NOMO-1 treated with DMSO at 0.1 percent for 48 hours (cell line): ENCODE results near the gene ZBED1.
"Not testable (repeated sequence)": the region's sequence is repeated elsewhere in the genome, so short reads cannot be mapped to it uniquely, and the experiment has no call there.

Experiments
- DNase-seq: peaks from one replicate; lab custom pipeline; 2025; ENCODE audit not compliant: unreplicated experiment; lab: John Stamatoyannopoulos, UW

The ZBED1 gene

DNA sequence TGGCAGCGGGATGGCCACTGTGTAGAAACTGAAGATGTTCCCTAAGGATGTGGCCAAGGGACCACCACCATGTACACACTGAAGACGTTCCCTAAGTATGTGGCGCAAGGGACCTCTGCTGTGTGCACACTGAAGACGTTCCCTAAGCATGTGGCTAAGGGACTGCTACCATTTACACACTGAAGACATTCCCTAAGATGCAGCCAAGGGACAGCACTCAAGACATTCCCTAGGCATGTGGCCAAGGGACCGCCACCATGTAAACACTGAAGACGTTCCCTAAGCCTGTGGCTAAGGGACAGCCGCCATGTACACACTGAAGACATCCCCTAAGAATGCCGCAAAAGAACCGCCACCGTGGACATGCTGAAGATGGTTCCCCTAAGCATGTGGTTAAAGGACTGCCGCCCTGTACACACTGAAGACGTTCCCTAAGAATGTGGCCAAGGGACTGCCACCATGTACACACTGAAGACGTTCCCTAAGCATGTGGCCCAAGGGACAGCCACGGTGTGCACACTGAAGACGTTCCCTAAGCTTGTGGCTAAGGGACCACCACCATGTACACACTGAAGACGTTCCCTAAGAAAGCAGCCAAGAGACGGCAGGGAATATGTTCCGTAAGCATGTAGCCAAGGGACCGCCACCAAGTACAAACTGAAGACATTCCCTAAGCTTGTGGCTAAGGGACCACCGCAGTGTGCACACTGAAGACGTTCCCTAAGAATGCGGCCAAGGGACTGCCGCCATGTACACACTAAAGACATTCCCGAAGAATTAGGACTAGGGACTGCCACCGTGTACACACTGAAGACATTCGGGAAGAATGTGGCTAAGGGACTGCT is 43.3 kb downstream of the ZBED1 start:
- DNase-seq: no peak

DNA sequence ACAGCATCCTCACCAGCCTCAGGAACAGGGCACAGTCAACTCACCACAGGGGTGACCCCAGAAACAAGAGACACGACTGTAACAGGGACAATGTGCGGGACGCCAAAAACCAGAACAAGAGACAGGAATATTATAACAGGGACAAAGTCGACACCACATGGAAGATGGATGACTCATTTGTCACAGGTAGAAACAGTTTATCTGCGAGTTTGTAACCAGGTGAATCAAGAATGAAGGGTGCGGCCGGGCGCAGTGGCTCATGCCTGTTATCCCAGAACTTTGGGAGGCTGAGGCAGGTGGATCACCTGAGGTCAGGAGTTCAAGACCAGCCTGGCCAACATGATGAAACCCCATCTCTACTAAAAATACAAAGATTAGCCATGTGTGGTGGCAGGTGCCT is 44.7 kb downstream of the ZBED1 start:
- DNase-seq: not testable (repeated sequence)

DNA sequence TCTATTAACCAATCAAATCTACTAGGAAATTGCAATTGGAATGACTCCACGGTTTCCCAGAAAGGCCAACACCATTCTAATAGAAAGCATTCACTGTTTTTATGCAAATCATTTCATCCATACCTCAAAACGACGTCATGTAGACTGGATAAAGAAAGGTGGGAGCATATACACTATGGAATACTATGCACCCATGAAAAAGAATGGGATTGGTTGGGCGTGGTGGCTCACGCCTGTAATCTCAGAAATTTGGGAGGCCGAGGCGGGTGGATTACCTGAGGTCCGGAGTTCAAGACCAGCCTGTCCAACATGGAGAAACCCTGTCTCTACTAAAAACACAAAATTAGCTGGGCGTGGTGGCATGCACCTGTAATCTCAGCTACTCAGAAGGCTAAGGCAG is 46.2 kb downstream of the ZBED1 start:
- not testable (repeated sequence) for DNase-seq

DNA sequence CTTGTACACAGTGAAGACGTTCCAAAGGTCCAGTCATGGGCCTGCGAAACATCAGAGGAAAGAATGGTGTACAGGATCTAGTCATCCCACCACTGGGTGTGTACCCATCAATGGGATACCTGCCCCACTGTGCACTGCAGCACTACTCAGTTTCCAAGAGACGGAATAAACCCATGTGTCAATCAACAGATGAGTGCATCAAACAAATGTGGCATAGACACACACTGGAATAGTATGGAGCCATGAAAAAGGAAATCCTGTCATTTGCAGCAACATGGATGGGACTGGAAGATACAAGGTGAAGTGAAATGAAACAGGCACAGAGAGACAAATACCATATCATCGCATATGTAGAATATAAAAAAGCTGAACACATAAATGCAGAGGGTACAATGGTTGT is 48.0 kb downstream of the ZBED1 start:
- DNase-seq: no peak

DNA sequence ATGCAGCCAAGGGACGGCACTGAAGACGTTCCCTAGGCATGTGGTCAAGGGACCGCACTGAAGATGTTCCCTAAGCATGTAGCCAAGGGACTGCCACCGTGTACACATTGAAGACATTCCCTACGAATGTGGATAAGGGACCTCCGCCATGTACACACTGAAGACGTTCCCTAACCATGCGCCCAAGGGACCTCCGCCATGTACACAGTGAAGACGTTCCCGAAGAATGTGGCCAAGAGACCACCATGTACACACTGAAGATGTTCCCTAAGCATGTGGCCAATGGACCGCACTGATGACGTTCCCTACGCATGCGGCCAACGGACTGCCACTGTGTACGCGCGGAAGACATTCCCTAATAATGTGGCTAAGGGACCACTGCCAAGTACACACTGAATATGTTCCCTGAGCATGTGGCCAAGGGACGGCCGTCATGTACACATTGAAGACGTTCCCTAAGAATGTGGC is 48.4 kb downstream of the ZBED1 start:
- DNase-seq: no peak

DNA sequence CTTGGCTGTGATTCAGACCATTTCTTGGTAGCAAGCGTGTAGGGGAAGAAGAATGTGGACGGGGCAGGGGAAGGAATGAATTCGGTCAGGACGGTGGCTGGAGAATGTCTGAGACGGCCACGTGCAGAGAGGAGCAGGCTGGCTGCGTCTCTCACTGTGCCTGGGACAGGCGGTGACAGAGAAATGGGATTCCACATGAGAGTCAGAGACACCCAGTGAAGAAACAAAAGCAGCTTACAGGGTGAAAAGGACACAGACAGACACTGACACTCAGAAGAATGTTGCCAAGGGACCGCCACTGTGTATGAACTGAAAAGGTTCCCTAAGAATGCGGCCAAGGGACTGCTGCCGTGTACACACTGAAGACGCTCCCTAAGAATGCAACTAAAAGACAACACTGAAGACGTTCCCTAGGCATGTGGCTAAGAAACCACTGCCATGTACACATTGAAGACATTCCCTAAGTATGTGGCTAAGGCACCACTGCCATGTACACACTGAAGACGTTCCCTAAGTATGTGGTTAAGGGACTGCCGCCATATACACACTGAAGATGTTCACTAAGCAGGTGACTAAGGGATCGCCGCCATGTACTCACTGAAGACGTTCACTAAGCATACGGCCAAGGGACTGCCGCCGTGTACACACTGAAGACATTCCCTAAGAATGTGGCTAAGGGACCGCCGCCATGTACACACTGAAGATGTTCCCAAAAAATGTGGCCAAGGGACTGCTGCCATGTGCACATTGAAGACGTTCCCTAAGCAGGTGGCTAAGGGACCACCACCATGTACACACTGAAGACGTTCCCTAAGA is 49.1 kb downstream of the ZBED1 start:
- DNase-seq: no peak

DNA sequence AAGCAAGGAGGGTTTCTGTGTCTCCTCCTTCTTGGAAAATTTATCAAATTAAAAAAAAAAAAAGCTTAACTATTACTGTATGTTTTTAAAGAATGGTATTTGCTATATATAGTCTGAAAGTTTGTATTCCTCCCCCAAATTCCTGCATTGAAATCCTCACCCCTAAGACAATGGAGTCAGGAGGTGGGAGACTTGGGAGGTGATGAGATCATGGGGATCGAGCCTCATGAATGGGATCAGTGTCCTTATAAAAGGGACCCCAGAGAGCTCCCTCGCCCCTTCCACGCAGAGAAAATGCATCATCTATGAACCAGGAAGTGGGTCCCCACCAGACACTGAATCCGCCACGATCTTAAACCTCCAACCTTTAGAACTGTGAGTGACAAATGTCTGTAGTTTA is 50.1 kb downstream of the ZBED1 start:
- no peak for DNase-seq

DNA sequence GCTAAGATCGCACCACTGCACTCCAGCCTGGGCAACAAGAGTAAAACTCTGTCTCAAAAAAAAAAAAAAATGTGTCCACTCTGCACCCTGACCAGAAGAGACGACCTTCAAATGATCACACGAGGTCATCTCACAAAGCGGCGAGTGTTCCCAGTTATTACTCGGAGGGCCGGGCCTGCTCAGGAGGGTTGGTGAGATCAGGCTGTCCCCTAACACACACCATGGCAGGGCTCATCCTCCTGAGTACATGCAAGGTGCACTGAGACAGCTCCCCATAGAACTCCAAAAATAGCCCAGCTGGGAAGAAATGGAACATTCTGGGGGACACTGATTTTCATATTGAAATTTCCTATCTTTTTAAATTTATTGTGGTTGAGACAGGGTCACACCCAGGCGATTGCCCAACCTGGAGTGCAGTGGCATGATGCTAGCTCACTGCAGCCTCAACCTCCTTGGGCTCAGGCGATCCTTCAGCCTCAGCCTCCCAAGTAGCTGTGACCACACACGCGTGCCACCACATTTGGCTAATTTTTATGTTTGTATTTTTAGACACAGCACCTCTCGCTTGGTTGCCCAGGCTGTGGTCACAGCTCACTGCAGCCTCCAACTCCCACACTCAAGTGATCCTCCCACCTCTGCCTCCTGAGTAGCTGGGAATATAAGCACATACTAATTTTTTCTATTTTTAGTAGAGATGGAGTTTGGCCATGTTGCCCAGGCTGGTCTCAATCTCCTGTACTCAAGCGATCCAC is 51.5 kb downstream of the ZBED1 start:
- DNase-seq: no peak

DNA sequence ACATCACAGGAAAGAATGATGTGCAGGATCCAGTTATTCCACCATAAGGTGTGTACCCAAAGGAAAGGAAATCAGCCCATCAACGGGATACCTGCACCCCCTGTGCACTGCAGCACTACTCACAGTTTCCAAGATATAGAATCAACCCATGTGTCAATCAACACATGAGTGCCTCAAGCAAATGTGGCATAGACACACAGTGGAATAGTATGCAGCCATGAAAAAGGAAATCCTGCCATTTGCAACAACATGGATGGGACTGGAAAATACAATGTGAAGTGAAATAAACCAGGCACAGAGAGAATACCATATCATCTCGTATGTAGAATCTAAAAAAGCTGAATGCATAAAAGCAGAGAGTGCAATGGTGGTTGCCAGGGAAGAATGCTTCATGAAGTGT is 53.3 kb downstream of the ZBED1 start:
- DNase-seq: no peak

DNA sequence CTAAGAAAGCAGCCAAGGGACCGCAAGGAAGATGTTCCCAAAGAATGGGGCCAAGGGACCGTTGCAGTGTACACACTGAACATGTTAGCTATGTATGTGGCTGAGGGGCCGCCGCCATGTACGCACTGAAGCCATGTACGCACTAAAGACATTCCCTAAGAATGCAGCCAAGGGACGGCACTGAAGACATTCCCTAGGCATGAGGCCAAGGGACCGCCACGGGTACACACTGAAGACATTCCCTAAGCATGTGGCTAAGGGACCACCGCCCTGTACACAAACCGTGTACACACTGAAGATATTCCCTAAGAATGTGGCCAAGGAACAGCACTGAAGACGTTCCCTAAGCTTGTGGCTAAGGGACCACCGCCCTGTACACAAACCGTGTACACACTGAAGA is 54.0 kb downstream of the ZBED1 start:
- no peak for DNase-seq

DNA sequence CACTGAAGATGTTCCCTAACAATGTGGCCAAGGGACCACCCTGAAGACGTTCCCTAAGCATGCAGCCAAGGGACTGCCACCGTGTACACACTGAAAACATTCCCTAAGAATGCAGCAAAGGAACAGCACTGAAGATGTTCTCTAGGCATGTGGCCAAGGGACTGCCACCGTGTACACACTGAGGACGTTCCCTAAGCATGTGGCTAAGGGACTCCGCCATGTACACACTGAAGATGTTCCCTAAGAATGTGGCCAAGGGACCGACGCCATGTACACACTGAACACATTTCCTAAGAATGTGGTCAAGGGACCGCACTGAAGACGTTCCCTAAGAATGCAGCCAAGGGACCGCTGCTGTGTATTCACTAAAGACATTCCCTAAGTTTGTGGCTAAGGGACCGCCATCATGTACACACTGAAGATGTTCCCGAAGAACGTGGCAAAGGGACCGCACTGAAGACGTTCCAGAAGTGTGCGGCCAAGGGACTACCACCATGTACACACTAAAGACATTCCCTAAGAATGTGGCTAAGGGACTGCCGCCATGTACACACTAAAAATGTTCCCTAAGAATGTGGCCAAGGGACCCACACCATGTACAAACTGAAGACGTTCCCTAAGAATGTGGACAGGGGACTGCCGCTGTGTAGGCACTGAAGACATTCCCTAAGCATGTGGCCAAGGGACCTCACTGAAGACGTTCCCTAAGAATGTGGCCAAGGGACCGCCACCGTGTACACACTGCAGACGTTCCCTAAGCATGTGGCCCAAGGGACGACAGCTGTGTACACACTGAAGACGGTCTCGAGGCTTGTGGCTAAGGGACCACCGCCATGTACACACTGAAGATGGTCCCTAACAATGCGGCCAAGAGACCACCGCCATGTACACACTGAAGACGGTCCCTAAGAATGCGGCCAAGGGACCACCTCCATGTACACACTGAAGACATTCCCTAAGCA is 54.8 kb downstream of the ZBED1 start:
- DNase-seq: no peak

DNA sequence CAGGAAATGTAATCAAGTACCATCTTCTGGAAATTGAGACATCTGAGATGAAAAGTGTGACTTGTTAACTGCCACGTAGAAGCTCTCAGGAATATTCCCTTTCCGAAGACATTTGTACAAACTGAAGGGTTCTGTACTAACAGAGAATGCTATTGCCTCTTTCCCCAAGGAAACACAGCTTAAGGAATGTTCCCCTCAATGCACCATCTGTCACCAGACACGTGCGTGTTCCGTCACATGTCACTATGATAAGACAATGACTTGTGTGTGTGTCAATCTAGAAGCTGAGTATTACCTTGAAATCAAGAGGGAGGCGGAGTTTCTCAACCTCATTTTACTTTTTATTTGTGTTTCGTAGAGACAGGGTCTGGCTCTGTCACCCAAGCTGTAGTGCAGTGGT is 58.1 kb downstream of the ZBED1 start:
- DNase-seq: no peak

DNA sequence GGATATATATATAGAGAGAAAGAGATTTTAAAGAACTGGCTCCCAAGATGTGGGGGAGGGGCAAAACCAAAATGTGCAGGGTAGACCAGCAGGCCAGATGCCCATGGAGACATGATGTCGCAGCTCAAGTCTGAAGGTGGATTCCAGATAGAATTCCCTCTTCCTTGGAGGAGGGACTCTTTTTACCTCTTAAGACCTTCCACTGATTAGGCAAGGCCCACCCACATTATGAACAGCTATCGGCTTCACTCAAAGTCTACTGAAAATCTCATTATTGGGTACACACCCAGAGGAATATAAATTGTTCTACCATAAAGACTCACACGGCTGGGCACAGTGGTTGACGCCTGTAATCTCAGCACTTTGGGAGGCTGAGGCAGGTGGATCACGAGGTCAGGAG is 59.3 kb downstream of the ZBED1 start:
- DNase-seq: no peak

DNA sequence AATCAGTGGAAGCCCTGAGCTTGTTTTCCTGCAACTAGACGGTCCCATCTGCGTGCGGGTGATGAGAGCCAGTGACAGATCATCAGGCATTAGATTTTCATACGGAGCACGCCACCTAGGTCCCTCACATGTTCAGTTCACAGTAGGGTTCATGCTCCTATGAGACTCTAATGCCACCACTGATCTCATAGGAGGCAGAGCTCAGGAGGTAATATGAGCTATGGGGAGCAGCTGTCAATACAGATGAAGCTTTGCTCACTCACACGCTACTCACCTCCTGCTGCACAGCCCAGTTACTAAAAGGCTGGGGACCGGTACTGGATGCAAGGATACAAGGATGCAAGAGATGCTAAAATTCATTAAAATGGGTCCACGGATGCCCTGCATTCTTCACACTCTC is 61.2 kb downstream of the ZBED1 start:
- DNase-seq: no peak
